DMS153 treated with DMSO at 0.1 percent for 48 hours (cell line): ENCODE results near the gene TXNDC12.
"Not testable (repeated sequence)": the region's sequence is repeated elsewhere in the genome, so short reads cannot be mapped to it uniquely, and the experiment has no call there.

ENCODE experiments used
- DNase-seq: peaks from one replicate; lab custom pipeline; 2025; ENCODE audit not compliant: unreplicated experiment; lab: John Stamatoyannopoulos, UW

The TXNDC12 gene

GRCh38 chr1:52055066-52055865 is at the start of gene TXNDC12:
Gene TXNDC12, minus strand, starts transcription at chr1:52055191. Its CDS starts 95 bp downstream, at chr1:52055096.
- DNase-seq, result peak; percentile 83

- DNase-seq, result no peak
Observed at GRCh38 chr1:52102336-52103013, 47.5 kb upstream of the TXNDC12 start.

GRCh38 chr1:52098139-52098871 is 43.3 kb upstream of the TXNDC12 start:
- DNase-seq, result no peak

GRCh38 chr1:52096216-52096615 is 41.2 kb upstream of the TXNDC12 start:
- no peak for DNase-seq

GRCh38 chr1:52094300-52094699 is 39.3 kb upstream of the TXNDC12 start:
- DNase-seq, result not testable (repeated sequence)

GRCh38 chr1:52087892-52088291 is 32.9 kb upstream of the TXNDC12 start:
- DNase-seq, result not testable (repeated sequence)

GRCh38 chr1:52080014-52080415 is 25.0 kb upstream of the TXNDC12 start:
- no peak for DNase-seq

- DNase-seq, result not testable (repeated sequence)
Observed at GRCh38 chr1:52077277-52077676, 22.3 kb upstream of the TXNDC12 start.

GRCh38 chr1:52072291-52072690 is 17.3 kb upstream of the TXNDC12 start:
- DNase-seq, result no peak

GRCh38 chr1:52070704-52071103 is 15.7 kb upstream of the TXNDC12 start:
- no peak for DNase-seq

- DNase-seq, result no peak
Observed at GRCh38 chr1:52063192-52063591, 8.2 kb upstream of the TXNDC12 start.

GRCh38 chr1:52060822-52061221 is 5.8 kb upstream of the TXNDC12 start:
- no peak for DNase-seq

- no peak for DNase-seq
Observed at GRCh38 chr1:52059888-52060287, 4.9 kb upstream of the TXNDC12 start.

- DNase-seq, result no peak
Observed at GRCh38 chr1:52059321-52059720, 4.3 kb upstream of the TXNDC12 start.

- no peak for DNase-seq
Observed at GRCh38 chr1:52057876-52058415, 3.0 kb upstream of the TXNDC12 start.

- DNase-seq, result no peak
Observed at GRCh38 chr1:52057255-52057654, 2.3 kb upstream of the TXNDC12 start.

- no peak for DNase-seq
Observed at GRCh38 chr1:52056937-52057231, 1.9 kb upstream of the TXNDC12 start.

GRCh38 chr1:52056163-52056936 is 1.4 kb upstream of the TXNDC12 start, which contains the start of gene BTF3L4:
Gene BTF3L4, plus strand, starts transcription at chr1:52056295. Its CDS starts 3,553 bp downstream, at chr1:52059848.
- DNase-seq, result peak; percentile 95

GRCh38 chr1:52055866-52056162 is 823 bp upstream of the TXNDC12 start:
- DNase-seq, result no peak

- no peak for DNase-seq
Observed at GRCh38 chr1:52054496-52055065, 410 bp downstream of the TXNDC12 start.

GRCh38 chr1:52053862-52054261 is 1.1 kb downstream of the TXNDC12 start:
- DNase-seq, result no peak
